DMS79 (cell line): ENCODE results near the gene BHLHE40.
"Not testable (repeated sequence)": the region's sequence is repeated elsewhere in the genome, so short reads cannot be mapped to it uniquely, and the experiment has no call there.

Experiments used
- DNase-seq: peaks from one replicate; lab custom pipeline; 2025; lab: John Stamatoyannopoulos, UW

The BHLHE40 gene

DNA sequence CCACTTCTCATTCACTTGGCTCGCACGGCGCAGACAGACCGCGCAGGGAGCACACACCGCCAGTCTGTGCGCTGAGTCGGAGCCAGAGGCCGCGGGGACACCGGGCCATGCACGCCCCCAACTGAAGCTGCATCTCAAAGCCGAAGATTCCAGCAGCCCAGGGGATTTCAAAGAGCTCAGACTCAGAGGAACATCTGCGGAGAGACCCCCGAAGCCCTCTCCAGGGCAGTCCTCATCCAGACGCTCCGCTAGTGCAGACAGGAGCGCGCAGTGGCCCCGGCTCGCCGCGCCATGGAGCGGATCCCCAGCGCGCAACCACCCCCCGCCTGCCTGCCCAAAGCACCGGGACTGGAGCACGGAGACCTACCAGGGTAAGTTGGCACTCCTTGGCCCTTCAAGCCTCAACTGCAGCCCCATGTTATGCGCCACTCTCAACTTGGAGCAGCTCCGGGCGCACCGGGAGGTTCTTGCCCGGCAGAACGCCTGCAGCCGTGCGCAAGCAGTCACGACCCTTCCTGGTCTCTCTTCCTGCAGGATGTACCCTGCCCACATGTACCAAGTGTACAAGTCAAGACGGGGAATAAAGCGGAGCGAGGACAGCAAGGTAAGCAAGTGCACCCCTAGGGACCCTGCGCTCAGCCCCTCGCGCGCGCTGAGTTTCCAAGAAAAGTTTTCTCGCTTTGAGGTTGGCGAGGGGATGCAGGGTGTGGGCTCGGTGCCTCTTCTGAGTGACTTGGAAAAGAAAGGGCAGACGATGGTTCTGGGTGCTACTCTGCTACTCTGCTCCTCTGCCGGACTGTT lies at the start of gene BHLHE40:
Gene BHLHE40 (plus strand): TSS at position 10 of the 801 bp plus-strand sequence. CDS start 282 bp downstream, at position 292.
- DNase-seq, result no peak

DNA sequence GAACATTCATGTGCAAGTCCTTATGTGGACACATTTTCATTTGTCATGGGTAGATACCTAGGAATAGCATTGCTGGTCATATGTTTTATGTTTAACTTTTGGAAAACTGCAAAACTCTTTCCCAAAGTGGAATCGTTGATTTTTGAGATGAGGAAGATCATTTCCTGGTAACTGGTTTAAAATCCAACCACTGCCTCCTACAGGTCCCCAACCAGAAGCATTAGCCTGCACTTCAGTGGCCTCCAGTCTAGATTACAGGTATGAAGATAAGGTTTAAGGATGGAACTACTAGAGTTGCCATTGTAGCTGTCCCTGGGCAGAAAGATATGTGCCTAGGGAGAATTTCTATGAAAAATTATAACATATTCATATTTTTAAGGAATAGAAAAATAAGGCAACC lies 48.7 kb upstream of the BHLHE40 start:
- no peak for DNase-seq

DNA sequence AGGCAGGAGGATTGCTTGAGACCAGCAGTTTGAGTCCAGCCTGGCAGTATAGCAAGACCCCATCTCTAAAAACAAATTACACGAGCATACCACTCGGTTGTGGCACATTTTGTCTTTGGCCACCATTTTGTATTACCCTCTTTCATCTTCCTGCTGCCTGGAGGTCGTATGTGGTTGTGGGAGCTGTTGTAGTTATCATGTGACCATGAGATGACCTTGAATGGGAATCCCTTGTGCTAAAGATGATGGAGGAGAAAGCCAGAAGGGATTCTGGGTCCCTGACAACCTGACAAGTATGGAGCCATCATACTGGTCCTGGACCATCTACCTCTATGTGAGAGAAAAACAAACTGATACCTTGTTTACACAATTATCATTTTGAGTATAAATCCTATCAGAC lies 45.2 kb upstream of the BHLHE40 start:
- DNase-seq, result no peak

DNA sequence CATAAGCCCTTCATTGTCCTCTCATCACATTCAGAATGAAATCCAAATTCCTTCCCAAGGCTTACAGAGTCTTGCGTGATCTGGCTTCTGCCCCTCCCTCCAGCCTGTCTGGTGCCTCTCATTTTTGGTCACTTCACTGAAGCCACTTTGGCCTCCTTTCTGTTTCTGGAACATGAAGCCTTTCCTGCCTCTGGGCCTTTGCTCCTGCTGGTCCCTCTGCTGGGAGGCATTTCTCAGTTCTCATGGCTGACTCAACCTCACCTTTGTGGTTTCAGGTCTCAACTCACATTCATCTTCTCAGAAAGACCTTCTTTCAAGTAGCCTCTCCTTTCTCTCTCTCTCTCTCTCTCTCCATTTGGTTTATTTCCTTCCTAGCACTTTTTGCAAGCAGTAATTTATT lies 43.9 kb upstream of the BHLHE40 start:
- no peak for DNase-seq

DNA sequence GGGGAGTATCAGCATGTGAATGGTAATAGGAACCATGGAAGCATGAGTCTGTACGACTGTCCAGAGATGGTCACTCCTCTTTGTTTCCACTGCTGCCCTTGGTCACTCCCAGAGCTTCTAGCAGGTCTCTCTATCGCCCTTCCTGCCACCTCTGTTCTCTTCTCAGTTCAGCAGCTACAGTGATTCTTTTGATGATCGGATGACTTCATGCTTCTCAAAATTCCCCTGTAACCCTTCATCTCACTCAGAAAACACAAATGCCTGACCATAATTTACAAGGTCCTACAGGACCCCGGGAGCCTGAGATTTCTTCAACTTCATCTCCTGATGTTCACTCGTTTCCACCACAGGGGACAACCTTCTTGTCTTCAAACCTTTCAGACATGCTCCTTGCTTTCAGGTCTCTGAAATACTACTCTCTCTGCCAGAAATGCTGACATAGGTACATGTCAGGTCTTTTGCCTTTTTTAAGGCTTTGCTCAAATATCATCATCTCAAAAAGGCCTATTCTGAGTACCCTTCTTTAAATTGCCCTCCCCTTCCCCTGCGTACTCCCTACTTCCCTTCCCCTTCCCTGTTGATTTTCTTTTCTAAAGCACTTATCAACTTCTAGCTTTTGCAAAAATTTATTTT lies 42.1 kb upstream of the BHLHE40 start:
- DNase-seq, result no peak

DNA sequence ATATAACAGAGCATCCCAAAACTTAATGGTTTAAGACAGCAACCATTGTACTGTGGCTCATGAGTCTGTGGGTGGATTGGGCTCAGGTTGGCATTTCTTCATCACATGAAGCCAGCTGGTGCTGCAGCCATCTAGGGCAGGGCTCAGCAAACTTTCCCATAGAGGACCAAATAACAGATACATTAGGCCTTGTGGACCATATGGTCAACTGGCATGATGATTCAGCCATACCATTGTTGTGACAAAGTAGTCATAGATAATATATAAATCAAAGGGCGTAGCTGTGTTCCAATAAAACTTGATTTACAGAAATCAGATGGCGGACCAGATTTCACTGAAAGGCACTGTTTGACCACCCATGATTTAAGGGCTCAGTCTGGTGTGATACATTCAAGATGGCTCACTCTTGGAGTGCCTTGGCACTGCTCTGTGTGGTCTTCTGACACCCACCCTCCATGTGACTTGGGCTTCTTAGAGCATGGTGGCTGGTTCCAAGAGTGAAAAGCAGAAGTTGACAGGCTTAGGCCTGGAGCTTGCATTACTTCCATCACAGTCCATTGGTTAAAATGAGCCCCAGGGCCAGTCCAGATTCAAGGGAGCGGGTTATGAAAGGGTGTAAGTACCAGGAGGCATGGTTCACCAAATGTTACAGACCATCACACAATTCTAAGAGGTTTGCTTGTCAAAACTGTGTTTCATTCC lies 40.8 kb upstream of the BHLHE40 start:
- DNase-seq, result no peak

DNA sequence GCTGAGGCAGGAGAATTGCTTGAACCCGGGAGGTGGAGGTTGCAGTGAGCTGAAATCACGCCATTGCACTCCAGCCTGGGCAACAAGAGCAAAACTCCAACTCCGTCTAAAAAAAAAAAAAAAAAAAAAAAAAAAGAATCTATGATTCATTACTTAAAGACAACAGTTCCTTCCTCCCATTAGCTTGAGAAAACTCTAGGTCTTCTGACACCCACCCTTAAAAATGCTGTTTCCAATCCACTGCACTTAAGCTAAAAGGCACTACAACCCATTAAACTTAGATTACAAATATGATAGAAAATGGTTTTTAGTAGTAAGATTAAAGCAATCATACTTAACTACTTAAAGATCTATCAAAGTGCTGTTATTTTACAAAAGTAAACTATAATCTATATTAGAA lies 40.0 kb upstream of the BHLHE40 start:
- no peak for DNase-seq

DNA sequence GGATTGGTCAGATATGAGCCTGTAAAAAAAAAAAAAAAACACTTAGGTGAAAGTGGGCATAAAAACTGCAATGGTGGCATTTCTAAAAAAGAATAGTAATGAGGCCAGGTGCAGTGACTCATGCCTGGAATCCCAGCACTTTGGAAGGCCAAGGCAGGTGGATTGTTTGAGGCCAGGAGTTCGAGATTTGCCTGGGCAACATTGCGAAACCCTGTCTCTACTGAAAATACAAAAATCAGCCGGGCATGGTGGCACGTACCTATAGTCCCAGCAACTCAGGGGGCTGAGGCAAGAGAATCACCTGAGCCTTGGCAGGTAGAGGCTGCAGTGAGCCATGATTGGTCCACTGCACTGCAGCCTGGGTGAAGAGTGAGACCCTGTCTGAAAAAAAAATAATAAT lies 38.3 kb upstream of the BHLHE40 start:
- DNase-seq, result no peak

DNA sequence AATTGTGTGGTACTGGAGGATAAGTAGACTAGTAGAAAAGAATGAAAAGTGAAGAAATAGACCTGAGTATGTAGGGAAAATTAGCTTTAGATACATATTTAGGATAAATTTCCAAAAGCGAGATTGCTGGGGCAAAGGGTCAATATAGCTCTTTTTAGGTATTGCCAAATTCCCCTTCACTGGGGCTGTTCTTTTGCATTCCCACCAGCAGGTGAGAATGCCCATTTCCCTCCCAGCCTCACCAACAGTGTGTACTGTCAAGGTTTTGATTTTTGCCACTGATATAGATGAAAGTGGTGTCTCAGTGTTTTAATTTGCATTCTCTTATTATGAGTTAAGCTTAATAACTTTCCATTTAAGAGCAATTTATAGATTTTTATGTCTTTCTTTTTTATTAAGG lies 35.7 kb upstream of the BHLHE40 start:
- DNase-seq, result no peak

DNA sequence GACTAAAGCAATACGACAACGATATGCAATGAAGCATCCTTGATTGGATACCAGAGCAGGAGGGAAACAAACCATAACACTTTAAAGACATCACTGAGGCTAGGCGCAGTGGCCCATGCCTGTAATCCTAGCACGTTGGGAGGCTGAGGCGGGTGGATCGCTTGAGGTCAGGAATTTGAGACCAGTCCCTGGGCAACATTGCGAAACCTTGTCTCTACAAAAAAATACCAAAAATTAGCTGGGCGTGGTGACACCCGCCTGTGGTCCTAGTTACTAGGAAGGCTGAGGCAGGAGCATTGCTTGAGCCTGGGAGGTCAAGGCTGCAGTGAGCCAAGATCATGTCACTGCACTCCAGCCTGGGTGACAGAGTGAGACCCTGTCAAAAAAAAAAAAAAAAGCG lies 33.9 kb upstream of the BHLHE40 start:
- DNase-seq, result no peak

DNA sequence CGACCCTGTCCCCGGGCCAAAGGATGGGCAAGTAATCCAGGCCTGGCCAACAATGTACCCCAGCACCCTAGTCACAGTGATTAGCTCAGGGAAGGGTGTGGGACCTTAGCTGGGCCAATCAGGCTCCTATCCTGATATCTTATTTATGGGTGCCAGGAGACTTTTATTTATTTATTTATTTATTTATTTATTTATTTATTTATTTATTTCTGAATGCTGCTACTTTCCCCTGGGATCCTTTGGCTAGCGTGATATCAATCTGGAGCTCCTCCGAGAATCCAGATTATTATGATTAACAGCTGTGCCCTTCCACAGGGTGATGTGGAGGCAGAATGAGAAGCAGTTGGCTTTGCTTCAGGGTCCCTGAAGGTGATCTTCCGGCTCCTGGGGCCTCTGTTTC lies 32.2 kb upstream of the BHLHE40 start:
- no peak for DNase-seq

DNA sequence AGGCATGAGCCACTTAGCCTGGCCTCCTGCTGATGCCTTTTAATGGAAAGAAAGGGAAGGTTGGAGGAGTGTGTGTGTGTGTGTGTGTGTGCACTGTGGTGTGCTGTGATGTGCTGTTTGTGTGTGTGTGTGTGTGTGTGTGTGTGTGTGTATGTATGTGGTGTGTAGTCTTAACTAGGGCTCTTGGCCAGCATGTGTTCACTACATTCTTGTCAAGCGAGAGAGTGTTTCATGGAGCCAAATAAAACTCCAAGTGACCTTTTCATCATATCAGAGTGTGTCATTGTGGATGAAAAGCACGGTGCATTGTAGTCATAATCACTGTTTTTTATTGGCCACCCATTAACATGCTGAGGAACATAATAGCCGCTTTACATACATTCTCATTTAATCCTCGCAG lies 30.8 kb upstream of the BHLHE40 start:
- DNase-seq, result no peak

DNA sequence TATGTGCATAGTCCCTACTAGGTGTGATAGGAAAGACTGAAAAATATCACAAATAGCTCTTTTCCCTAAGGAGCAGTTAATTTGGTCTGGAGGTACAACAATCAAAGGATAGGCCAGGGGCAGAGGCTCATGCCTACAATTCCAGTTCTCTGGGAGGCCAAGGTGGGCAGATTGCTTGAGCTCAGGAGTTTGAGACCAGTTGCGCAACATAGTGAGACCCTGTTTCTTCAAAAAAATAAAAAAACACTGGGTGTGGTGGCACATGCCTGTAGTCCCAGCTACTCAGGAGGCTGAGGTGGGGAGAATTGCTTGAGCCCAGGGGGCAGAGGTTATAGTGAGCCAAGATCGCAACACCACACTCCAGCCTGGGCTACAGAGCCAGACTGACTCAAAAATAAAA lies 30.2 kb upstream of the BHLHE40 start:
- DNase-seq, result no peak

DNA sequence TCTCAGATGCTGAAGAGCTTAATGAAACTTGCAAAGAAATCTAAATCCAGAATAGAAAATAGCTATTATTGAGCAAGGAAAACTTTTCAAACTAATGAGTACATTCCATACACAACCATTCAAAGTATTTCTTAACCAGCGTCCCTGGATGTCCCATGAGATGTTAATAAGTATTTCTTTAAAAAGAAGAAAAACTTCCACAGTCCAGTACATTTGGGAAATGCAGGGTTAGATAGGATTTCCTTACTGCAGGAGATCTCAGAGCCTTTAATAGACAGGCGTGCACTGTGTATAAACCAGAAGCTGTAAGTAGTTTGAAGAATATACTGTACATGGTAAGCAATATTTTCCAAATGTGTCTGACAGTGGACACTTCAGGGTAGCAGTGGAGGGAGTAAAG lies 29.6 kb upstream of the BHLHE40 start:
- DNase-seq, result no peak

DNA sequence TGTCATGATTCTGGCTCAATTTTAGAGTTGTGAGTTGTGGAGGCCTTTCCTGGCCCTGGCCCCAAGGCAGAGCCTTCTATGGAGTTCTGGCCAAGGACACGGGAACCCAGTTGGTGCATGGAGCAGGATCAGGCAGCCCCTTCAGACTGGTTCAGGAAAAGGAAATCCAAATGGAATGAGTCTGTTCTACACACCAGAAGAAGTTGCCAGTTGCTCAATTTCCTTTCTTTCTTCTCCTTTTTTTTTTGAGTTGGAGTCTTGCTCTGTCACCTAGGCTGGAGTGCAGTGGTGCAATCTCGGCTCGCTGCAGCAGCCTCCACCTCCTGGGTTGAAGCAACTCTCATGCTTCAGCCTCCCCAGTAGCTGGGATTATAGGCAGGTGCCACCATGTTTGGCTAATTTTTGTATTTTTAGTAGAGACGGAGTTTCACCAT lies 28.9 kb upstream of the BHLHE40 start:
- DNase-seq, result no peak

DNA sequence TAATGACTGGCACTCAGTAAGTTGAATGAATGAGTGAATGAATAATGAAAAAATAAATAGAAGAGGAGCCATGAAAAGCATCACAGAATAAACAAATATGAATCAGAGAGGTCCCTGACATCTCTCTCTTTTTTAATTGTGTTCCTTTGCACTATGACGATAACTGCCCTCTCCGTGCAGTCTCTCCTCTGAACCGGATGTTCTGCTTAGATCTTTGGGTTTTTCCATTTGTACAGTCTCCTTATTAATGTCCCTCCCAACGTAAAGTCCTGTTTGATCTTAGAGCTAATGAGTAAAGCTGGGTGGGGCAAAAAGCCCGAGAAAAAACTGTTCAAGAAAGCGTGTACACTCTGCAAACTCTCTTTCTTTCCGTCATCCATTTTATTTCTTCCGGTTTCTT lies 28.3 kb upstream of the BHLHE40 start:
- no peak for DNase-seq

DNA sequence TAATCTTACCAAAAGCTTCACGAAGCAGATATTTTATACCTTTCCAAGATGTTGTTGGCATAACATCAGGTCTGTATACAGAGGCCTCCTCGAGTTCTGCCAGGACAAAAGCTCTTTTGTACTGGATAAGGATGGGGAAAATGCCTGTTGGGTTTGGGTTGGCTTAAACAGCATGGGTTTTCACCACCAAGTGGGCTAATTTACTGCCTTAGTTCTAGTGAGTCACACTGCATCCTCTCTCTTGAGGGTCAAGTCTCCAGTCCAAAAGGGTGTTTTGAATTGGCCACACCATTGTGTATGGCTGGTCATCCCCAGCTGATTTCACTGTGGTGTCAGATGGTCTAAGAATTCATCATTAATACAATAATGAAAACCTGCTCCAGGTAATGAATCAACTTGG lies 26.1 kb upstream of the BHLHE40 start:
- DNase-seq, result no peak

DNA sequence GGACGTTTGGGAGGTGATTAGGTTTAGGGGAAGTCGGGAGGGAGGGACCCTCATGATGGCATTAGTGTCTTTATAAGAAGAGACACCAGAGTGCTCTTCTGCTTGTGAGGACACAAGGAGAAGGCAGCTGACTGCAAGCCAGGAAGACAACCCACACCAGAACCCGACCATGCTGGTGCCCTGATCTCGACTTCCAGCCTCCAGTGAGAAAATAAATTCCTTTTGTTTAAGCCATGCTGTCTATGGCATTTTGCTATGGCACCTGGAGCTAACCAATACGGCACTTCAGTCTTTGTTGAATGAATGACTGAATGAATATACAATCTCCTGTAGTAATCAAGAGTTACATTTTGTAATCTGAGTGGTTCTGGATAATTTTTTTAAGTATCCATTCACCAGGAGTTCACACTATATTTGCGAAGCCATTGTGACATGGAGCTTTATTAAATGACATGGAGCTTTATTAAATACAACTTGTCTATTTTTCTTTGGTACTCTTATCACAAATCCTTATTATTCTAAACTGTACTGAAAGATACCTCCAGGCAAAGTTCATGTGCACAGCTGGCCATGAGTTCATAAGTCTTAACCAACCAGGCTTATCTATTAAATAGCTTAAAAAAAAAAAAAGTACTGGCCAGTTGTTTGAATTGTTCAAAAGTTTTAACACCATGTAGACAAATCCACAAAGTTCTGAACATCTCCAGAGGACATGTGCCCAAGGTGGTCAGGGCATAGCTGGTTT lies 24.8 kb upstream of the BHLHE40 start:
- DNase-seq, result no peak

DNA sequence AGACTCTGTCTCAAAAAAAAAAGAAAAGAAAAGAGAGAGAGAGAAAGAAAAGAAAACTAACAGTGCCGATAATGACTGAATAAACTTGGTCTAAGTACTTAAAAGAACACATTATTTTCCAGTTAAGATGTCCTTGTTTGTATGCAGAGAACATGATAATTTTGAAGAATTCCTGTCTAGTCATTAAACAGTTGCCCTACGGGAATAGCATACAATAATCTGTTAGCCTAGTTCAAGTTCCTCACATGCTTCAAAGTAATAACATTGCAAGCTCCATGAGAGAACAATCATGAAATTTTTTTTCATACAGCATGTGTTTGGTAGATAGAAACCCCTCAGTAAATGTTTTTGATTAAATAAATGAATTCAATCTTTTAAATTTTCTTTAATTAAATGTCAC lies 23.1 kb upstream of the BHLHE40 start:
- no peak for DNase-seq

DNA sequence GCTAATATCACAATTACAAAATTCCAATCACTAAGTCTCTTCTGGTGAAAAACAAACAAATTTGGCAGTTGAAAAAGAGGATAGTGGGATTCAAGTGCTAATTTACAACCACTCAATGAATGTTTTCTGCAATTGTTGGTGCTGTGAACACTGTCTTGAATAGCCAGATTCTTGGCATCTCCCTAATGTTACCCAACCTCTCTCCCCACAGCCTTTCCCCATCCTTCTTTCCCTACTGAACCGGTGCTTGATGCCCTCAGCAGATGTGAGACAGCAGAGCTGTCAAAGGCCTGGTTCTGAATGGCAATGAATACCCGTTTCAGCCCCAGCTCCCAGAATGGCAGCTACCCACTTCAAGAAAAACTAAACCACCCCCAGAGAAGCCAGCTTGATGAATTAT lies 22.5 kb upstream of the BHLHE40 start:
- DNase-seq, result no peak

DNA sequence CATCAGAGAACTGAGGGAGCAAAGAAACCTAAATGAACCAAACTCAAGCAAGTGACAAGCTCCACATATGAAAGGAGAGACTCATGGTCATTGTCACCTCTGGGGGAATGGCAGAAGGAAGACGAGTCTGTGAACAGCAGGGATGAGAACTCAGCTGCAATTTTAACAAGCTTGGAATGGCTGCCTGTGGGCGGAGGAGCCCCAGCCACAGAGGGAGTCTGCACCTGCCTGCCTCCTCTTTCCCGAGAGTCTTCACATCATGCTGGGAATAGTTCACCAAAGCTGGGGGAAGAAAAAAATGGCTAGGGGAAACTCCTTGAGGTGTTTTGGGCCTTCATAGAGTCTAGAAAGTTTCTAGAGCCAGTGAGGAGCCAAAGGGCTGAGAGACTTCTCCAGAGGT lies 21.3 kb upstream of the BHLHE40 start:
- DNase-seq, result no peak

DNA sequence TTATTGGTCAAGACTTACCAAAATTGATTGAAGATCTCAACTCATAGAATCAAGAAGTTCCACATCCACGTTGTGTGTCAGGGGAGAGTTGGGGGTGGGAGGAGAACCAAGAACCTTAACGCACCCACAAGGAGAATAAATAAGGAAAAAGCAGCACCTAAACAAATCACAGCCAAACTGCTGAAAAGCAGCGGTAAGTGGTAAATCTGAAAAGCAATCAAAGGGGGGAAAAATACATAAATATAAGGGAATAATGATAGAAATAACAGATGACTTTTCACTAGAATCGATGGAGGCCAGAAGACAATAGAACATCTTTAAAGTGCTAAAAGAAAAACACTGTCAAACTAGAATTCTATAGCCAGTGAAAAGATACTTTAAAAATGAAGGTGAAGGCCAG lies 20.1 kb upstream of the BHLHE40 start:
- DNase-seq, result no peak

DNA sequence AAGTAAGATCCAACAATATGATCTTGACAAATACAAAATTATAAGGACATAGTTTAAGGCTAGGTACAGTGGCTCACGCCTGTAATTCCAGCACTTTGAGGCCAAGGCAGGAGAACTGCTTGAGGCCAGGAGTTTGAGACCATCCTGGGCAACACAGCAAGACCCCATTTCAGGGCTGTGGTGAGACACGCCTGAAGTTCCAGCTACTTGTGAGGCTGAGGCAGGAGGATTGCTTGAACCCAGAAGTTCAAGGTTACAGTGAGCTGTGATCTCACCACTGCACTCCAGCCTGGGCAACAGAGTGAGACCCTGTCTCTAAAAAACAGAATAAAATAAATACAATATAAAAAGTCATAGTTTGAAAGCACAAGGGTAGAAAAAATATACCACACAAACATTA lies 17.4 kb upstream of the BHLHE40 start:
- DNase-seq, result not testable (repeated sequence)
